Dedifferentiated amniotic fluid mesenchymal stem cell (primary cell): Measurements from ENCODE around the gene RPRD1B.
A peak's percentile ranks its signal among the peaks of the same experiment; 100 is the strongest.
"Not testable (repeated sequence)": the region's sequence is repeated elsewhere in the genome, so short reads cannot be mapped to it uniquely, and the experiment has no call there.

Experiments used
- DNase-seq: peaks from one replicate; pipeline ENCODE4 v3.0.0-alpha.2; 2016; ENCODE audit errors: extremely low spot score

The RPRD1B gene

DNA sequence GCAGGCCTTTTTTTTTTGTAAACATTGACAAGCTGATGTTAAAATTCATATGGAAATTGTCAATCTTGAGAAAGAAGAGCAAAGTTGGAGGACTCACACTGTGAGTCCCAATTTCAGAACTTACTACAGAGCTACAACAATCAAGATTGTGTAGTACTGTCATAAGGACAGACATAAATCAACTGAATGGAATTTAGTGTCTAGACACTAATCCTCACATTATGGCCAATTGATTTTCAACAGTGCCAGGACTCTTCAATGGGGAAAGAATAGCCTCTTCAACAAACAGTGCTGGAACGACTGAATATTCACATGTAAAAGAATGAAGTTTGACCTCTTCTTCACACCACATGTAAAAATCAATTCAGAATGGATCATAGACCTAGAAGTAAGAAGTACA, 70.7 kb downstream of the RPRD1B start:
- no peak for DNase-seq

- DNase-seq, result no peak
Observed at GRCh38 chr20:38106461-38106860, 72.9 kb downstream of the RPRD1B start.

DNA sequence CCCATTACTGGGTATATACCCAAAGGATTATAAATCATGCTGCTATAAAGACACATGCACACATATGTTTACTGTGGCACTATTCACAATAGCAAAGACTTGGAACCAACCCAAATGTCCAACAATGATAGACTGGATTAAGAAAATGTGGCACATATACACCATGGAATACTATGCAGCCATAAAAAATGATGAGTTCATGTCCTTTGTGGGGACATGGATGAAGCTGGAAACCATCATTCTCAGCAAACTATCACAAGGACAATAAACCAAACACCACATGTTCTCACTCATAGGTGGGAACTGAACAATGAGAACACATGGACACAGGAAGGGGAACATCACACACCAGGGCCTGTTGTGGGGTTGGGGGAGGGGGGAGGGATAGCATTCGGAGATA, 73.8 kb downstream of the RPRD1B start:
- not testable (repeated sequence) for DNase-seq

- DNase-seq, result not testable (repeated sequence)
Observed at GRCh38 chr20:38107916-38108315, 74.4 kb downstream of the RPRD1B start.

DNA sequence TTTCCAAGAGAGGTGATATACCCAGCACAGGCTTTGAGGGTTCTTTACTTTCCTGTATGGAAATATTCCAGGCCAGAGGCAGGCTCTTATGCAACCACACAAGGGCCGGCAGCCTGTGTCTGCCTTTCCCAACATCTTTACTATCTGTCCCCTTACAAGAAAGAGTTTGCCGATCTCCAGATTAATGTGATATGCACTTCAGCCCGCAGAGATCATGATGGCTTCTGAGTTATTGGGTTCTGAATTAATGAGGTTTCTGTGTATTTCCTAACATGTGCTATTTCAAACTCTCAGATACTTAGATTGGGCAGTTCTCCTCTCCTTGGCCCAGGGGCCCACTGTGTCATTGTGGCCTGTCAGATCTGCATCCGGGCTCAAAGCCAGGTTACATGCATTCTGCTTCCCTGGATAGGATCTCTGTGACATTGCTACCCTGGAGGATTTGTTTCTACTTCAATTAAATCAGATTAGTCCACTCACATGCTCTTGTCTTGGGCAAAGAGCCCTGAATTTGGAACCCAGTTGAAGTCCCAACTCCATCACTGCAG, 75.0 kb downstream of the RPRD1B start:
- no peak for DNase-seq

- DNase-seq, result peak; percentile 46
Observed at GRCh38 chr20:38108986-38109541, 75.5 kb downstream of the RPRD1B start.

- peak; percentile 81 for DNase-seq
Observed at GRCh38 chr20:38109591-38110524, 76.3 kb downstream of the RPRD1B start.

- no peak for DNase-seq
Observed at GRCh38 chr20:38110525-38111178, 77.1 kb downstream of the RPRD1B start.

GRCh38 chr20:38111366-38112232, 78.1 kb downstream of the RPRD1B start:
- DNase-seq, result no peak

DNA sequence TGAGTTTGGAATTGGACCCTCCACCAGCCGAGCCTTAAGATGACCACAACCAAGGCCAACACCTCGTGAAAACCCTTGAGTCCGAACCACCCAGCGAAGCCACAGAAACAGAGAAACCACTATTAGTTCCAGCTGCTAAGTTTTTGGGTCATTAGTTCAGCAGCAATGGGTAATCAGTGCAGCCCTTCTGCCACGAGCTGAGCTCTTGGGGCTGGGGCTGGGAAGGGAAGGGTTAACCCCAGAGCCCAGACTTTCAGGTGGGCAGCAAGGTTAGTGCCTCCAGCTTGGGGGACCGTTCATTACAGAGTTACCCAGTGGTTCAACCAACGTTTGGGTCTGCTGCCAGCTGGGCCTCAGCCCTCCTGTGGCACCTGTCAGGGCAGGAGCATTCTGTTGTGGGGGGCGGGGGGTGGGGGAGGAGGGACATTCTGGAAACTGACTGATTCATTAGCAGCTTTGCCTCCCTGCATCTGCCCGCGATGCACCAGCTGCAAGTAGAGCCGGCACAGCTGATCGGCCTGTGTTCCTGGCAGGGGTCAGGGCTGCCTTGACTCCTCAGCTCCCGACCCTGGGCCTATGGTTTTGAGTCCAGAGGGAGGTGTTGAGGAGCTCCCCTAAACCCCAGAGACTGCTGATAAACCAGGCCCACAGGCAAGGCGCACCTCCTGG, 78.8 kb downstream of the RPRD1B start:
- no peak for DNase-seq

GRCh38 chr20:38112930-38113294, 79.4 kb downstream of the RPRD1B start:
- DNase-seq, result no peak

DNA sequence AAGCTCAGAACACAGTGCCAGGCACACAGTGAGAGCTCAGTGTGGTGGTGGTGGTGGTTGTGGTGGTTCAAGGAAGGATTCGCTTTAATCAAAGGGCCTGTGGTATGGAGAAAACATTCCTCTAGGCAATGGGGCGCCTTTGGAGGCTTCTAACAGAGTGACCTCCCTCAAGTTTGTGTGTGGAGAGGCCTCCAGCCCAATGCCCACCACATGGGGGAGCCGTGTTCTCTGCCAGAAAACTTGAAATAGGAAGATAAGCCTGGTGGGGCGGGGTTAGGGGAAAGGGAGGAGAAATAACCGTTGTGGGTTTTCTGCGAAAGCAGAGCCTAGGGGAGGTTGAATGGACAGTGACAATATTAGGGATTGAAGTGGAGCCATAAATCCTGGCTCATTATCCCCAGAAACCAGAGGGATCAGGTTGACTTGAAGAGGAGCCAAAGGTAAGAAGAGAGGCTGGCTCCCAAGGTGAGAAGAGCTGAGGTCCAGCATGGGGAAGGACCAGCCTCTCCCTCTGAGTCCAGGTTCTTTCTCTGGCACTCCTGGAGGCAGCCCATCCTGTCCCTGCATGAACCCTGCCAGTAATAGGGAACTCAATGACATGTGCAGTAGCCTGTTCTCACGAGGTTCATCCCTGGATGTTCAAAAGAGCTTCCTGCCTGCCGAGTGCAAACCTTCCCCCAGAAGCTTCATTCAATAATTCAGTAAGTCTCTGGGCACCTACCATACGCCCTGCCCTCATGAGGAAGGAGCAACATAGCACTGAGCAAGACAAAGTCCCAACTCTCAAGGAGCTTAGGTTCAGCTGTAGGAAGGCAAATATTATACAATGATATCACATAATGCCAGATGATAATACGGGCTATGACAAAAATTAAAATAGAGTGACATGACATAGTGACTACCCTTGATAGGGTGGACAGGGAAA, 80.1 kb downstream of the RPRD1B start:
- DNase-seq, result no peak

DNA sequence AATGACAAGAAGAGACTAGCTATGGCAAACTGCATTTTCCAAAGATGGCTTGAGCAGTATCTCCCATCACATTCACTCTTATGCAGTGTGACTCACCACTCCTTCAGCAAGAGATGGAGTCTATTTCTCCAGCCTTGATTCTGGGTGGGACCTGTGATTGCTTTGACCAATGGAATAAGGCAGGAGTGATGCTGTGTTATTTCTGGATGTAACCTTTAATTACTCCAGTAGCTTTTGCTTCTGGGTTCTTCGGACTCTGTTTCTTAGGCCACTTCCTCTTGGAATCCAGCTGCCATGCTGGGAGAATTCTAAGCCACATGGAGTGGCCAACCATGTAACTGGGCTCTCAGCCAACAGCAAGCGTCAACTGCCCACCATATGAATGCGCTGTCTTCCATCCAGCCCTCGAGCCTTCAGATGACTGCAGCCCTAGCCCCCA, 80.8 kb downstream of the RPRD1B start:
- no peak for DNase-seq

DNA sequence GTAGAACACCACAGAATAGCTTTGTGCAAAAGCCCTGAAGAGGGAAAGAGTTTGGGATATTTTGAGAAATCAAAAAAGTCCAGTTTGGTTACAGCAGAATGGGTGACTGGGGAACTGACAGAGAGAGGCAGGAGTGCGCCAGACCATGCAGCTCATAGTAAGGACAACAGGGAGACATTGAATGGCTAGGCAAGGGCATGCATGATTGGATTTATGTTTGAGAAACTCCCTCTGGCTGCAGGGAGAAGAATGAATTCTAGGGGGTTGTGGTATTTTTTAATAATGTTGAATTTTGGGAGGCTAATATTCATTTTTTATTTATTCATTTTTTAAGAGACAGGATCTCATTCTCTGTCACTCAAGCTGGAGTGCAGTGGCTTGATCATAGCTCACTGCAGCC, 81.7 kb downstream of the RPRD1B start:
- DNase-seq, result no peak

- DNase-seq, result no peak
Observed at GRCh38 chr20:38115896-38116295, 82.3 kb downstream of the RPRD1B start.

DNA sequence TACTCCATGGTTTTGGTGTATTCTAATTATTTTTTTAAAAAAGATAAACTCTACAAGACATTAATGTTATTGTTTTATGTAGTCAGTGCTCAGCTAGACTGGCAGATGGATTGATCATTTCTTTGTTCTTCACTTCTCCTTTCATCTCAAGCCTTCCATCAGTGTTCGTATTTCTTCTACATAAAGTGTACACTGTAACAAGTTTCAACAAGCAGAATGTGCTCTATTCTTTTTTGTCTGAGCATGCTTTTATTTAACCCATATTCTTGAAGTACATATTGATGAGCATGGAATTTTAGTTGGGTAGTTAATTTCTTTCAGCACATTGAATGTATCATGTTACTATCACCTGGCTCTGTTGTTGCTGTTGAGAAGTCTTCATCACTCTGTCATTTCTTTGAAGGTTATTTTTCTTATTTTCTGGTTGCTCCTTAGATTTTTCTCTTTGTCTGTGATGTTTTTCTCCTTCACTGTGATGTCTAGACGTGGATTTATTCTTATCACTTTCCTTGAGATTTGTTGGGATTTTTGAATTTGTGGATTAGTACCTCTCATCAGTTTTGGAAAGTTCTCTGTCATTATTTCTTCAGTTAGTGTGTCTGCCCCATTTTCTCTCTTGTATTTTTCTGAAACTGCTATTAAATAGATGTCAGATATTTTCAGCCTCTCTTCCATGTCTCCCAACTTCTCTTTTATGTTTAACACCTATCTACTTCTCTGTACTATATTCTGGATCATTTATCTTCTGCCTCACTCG, 83.0 kb downstream of the RPRD1B start:
- no peak for DNase-seq

- DNase-seq, result no peak
Observed at GRCh38 chr20:38117205-38117604, 83.7 kb downstream of the RPRD1B start.

DNA sequence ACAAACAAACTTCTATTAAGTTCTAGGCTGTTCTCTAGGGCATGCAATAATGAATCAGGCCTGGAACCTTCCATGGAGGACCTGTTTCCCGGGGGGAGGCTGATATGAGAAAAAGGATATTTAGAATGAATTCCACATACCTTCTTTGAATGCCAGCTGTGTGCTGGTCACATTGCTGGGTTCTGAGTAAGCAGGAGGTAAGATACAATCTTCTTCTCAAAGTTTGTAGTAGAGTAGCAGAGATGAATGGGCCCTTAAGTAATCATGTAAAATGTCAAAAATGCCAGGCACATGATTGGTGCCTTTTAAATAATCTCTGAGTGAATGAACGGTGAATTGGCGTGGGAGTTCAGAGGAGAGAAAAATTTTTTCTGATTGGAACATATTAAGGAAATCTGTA, 84.1 kb downstream of the RPRD1B start:
- peak; percentile 51 for DNase-seq

GRCh38 chr20:38119446-38119845, 85.9 kb downstream of the RPRD1B start:
- no peak for DNase-seq
